Parathyroid adenoma (tissue), 2 donors: ENCODE results near the gene IGF1R.

Experiments used
- H2AFZ ChIP-seq: fragments of 300-600 bp; sonication (generic); one replicate; pipeline ENCODE4 v1.7.0; 2017; ENCODE audit warnings: antibody characterized with exemption, mild to moderate bottlenecking
- H3K27ac ChIP-seq: fragments of 300-600 bp; sonication (generic); one replicate; pipeline ENCODE4 v1.7.0; 2017
- H3K27me3 ChIP-seq: fragments of 300-600 bp; sonication (generic); one replicate; pipeline ENCODE4 v1.7.0; 2017; ENCODE audit warnings: low read length; ENCODE audit not compliant: control insufficient read depth, insufficient read depth
- H3K36me3 ChIP-seq: fragments of 300-600 bp; sonication (generic); one replicate; pipeline ENCODE4 v1.7.0; 2017; ENCODE audit warnings: low read length; ENCODE audit not compliant: control insufficient read depth, insufficient read depth
- H3K4me1 ChIP-seq: fragments of 300-600 bp; sonication (generic); one replicate; pipeline ENCODE4 v1.7.0; 2017; ENCODE audit warnings: control low read depth
- H3K4me2 ChIP-seq: fragments of 300-600 bp; sonication (generic); one replicate; pipeline ENCODE4 v1.7.0; 2017; ENCODE audit warnings: low read length
- H3K4me3 ChIP-seq: fragments of 300-600 bp; sonication (generic); one replicate; pipeline ENCODE4 v1.7.0; 2017; ENCODE audit warnings: low read depth, low read length
- H3K79me2 ChIP-seq: fragments of 300-600 bp; sonication (generic); one replicate; pipeline ENCODE4 v1.7.0; 2017; ENCODE audit warnings: control low read depth
- H3K9ac ChIP-seq: fragments of 300-600 bp; sonication (generic); one replicate; pipeline ENCODE4 v1.7.0; 2017; ENCODE audit warnings: mild to moderate bottlenecking
- H3K9me3 ChIP-seq: fragments of 300-600 bp; sonication (generic); one replicate; pipeline ENCODE4 v1.7.0; 2017; ENCODE audit warnings: low read length; ENCODE audit not compliant: control insufficient read depth
- TF ChIP-seq, protein P1 (sequence below): fragments of 300-600 bp; sonication (generic); IDR thresholded peaks from one replicate; pipeline ENCODE4 v1.7.0; 2017; ENCODE audit warnings: antibody characterized with exemption, mild to moderate bottlenecking
- donor health status: primary hyperparathyroidism.

IGF1R gene

DNA sequence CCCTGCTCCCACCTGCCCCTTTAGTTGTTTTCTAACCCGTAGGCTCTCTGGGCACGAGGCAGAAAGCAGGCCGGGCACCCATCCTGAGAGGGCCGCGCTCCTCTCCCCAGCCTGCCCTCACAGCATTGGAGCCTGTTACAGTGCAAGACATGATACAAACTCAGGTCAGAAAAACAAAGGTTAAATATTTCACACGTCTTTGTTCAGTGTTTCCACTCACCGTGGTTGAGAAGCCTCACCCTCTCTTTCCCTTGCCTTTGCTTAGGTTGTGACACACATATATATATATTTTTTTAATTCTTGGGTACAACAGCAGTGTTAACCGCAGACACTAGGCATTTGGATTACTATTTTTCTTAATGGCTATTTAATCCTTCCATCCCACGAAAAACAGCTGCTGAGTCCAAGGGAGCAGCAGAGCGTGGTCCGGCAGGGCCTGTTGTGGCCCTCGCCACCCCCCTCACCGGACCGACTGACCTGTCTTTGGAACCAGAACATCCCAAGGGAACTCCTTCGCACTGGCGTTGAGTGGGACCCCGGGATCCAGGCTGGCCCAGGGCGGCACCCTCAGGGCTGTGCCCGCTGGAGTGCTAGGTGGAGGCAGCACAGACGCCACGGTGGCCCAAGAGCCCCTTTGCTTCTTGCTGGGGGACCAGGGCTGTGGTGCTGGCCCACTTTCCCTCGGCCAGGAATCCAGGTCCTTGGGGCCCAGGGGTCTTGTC lies 310.7 kb downstream of the IGF1R start:
- TF ChIP-seq, protein P1, sequence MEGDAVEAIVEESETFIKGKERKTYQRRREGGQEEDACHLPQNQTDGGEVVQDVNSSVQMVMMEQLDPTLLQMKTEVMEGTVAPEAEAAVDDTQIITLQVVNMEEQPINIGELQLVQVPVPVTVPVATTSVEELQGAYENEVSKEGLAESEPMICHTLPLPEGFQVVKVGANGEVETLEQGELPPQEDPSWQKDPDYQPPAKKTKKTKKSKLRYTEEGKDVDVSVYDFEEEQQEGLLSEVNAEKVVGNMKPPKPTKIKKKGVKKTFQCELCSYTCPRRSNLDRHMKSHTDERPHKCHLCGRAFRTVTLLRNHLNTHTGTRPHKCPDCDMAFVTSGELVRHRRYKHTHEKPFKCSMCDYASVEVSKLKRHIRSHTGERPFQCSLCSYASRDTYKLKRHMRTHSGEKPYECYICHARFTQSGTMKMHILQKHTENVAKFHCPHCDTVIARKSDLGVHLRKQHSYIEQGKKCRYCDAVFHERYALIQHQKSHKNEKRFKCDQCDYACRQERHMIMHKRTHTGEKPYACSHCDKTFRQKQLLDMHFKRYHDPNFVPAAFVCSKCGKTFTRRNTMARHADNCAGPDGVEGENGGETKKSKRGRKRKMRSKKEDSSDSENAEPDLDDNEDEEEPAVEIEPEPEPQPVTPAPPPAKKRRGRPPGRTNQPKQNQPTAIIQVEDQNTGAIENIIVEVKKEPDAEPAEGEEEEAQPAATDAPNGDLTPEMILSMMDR, result no peak
- Histone ChIP-seq H3K27me3 (no peaks in the 10 kb centered on the region), H3K4me2 (no peak overlapping the region), H3K9me3 (no peaks in the 10 kb centered on the region), H2AFZ (no peak overlapping the region), H3K36me3 (no peaks in the 10 kb centered on the region), H3K9ac (no peak overlapping the region), H3K79me2 (no peaks in the 10 kb centered on the region), H3K27ac (no peak overlapping the region), H3K4me3 (no peak overlapping the region), H3K4me1 (no peaks in the 10 kb centered on the region)

DNA sequence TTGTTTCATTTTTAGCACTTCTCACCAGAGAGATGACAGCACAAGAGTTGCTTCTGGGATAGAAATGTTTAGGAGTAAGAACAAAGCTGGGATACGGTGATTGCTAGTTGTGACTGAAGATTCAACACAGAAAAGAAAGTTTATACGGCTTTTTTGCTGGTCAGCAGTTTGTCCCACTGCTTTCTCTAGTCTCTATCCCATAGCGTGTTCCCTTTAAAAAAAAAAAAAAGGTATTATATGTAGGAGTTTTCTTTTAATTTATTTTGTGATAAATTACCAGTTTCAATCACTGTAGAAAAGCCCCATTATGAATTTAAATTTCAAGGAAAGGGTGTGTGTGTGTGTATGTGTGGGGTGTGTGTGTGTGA lies 311.3 kb downstream of the IGF1R start:
- Histone ChIP-seq H2AFZ (no peak overlapping the region), H3K9me3 (no peaks in the 10 kb centered on the region), H3K27me3 (no peaks in the 10 kb centered on the region), H3K4me2 (no peak overlapping the region), H3K36me3 (no peaks in the 10 kb centered on the region), H3K27ac (no peak overlapping the region), H3K79me2 (no peaks in the 10 kb centered on the region), H3K4me3 (no peak overlapping the region), H3K9ac (no peak overlapping the region), H3K4me1 (no peaks in the 10 kb centered on the region)
- TF ChIP-seq, protein P1, result no peak

DNA sequence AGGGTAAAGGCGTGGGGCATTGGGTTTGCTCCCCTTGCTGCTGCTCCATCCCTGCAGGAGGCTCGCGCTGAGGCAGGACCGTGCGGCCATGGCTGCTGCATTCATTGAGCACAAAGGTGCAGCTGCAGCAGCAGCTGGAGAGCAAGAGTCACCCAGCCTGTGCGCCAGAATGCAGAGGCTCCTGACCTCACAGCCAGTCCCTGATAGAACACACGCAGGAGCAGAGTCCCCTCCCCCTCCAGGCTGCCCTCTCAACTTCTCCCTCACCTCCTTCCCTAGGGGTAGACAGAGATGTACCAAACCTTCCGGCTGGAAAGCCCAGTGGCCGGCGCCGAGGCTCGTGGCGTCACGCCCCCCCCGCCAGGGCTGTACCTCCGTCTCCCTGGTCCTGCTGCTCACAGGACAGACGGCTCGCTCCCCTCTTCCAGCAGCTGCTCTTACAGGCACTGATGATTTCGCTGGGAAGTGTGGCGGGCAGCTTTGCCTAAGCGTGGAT lies 312.3 kb downstream of the IGF1R start:
- no peaks in the 10 kb centered on the region for H3K4me1 ChIP-seq
- no peaks in the 10 kb centered on the region for H3K27me3 ChIP-seq
- no peaks in the 10 kb centered on the region for H3K79me2 ChIP-seq
- TF ChIP-seq, protein P1, result no peak
- no peaks in the 10 kb centered on the region for H3K9me3 ChIP-seq
- H2AFZ ChIP-seq, result no peak overlapping the region
- no peak overlapping the region for H3K4me2 ChIP-seq
- no peak overlapping the region for H3K27ac ChIP-seq
- H3K9ac ChIP-seq, result no peak overlapping the region
- H3K4me3 ChIP-seq, result no peak overlapping the region
- no peaks in the 10 kb centered on the region for H3K36me3 ChIP-seq

DNA sequence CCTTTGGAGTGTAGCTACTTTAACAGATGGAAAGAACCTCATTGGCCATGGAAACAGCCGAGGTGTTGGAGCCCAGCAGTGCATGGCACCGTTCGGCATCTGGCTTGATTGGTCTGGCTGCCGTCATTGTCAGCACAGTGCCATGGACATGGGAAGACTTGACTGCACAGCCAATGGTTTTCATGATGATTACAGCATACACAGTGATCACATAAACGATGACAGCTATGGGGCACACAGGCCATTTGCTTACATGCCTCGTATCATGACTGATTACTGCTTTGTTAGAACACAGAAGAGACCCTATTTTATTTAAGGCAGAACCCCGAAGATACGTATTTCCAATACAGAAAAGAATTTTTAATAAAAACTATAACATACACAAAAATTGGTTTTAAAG lies 315.1 kb downstream of the IGF1R start:
- Histone ChIP-seq H3K4me3 (no peak overlapping the region), H3K9ac (no peak overlapping the region), H3K9me3 (no peaks in the 10 kb centered on the region), H2AFZ (no peak overlapping the region), H3K79me2 (no peaks in the 10 kb centered on the region), H3K4me1 (no peaks in the 10 kb centered on the region), H3K36me3 (no peaks in the 10 kb centered on the region), H3K27ac (no peak overlapping the region), H3K27me3 (no peaks in the 10 kb centered on the region), H3K4me2 (no peak overlapping the region)
- TF ChIP-seq, protein P1, result no peak
